ENCODE measurements around the gene DCP1A.

Gene DCP1A

DNA sequence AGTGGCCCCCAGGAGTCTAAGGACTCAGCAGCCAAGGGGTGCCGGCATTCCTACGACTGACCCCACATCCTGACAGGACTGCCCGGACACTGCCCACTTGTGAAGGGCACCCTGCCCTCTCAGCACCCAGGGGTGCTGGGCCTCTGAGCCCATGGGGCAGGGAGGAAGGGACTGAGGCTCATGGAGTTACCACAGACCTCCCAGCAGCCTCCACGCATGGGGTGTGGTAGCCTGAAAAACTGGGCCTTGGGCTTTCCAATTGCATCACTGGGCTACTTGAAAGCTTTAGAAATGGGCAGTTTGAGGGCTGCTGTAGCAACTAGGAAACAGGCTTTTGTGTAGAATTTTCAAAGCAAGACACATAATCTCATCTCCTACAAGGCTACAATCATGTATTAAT is 104.7 kb downstream of the DCP1A start:
- DNase-seq = no peak

DNA sequence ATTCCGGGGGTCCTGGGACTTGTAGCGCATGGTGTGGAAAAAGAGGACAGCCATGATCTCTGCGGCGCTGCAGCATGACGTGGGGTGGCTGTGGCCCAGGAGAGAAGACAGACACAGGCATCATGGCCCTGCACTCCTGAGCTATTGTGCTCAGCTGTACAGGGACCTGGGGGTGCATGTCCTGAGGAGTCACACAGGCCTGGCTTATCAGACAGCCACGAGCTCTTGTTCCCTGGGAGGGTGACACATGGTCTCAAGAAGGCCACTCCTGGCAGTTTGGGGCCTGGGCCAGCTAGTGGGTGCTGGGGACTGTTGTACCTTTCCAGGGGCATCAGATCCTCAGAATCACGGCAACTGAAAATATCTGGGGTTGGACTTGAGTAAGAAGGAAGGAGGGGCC is 105.2 kb downstream of the DCP1A start:
- DNase-seq = no peak

DNA sequence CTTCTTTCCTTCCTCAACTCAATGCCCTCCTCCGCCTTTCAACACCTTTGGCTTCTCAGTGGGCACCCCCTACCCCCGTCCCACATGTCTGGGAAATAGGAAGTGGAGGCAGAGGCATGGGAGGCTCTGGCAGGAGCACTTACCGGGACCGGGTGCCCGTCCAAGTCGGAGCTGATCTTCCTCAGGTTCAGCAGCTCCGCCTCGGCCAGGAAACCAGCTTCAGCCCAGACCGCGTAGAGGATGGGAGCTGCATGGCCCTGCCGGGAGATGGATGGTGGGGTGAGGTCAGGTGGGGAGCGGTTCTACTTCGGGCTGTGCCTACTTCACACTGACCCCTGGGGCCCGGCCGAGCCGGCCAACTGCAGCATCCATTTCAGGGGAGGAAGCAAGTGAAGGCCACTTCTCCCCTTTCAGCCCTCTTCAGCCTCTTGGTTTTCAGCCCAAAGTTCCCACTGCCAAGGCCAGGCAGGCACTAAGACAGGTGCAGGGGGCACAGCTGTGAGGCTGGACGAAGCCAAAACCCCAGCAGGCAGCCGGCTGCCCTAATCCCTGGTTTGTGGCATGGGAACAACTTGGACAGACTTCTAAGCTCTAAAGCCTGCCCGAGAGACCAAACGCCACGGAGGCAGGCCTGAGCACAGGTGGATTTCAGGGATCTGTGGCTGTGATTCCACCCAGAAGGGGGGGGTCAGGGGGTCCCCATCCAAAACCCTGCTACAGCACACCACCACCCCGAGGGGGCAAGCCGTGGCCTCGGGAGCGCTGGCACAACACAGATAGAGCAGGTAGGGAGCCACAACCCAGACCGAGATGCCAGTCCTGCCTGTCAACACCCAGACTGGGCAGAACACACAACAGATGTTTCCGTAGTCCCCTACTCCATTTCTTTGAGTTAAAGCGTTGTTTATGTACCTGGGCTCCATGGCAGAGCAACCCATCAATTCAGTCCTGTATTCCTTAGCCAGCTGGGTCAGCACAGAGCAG is 106.1 kb downstream of the DCP1A start:
- DNase-seq = no peak

DNA sequence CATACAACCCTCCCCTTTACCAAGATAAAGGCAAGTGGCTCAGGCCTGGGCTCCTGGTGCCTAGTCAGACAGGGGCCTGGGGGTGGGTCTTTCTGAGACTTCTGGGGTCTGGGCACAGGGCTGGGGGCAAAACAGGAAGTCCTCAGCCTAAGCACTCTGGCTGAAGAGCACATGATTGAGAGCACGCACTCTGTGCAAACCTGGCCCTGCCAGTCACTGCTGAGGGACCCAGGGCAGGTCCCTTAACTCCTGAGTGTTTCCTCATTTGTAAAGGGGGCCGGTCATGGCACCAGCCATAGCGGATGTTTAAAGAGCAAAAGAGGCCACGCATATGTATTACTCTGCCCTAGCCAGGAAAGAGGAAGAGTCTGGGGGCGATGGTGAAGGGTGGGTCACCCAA is 107.5 kb downstream of the DCP1A start:
- no peak for DNase-seq

DNA sequence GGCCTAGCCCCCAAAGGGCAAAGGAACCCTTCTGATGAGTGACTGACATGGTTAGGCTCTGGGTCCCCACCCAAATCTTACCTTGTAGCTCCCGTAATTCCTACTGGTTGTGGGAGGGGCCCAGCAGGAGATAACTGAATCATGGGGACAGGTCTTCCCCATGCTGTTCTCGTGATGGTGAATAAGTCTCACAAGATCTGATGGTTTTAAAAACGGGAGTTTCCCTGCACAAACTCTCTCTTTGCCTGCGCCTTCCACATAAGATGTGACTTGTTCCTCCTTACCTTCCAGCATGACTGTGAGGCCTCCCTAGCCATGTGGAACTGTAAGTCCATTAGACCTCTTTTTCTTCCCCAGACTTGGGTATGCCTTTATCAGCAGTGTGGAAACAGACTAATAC is 108.5 kb downstream of the DCP1A start:
- DNase-seq = no peak

DNA sequence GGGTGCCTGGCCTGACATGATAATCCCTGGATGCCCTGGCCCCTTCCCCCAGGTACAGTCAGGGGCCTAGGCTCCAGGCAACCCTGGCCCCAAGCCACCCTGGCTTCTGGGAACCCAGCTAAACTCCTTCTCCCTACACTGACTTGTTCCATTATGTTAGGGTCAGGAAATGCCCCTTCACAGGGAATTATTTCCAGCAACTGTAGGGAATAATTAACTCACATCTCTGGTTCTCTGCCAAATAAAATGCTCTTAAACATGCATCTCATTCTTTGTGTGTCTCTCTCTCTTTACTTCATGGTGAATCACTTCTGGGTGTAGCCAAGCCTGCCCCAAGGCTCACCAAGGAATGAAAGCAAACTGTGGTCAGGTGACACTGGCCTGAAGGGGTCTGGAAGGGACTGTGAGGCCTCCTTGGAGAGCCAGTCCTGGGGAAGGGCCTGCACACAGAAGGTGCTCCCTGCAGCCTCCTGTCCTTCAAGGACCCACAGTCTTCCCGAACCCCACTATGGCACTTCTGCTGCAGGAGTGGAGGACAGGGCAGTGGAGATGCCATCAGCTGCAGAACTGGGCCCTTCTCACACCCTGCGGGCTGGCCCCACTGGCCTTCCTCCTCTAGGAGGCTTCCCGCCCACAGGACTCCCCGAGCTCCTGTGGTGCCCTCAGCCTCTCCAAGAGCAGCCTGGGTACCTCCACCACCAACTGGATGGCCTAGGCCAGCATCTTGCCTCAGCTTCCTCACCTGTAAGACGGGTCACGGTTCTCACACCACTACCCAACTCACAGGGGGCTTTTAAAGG is 109.1 kb downstream of the DCP1A start:
- DNase-seq = no peak

DNA sequence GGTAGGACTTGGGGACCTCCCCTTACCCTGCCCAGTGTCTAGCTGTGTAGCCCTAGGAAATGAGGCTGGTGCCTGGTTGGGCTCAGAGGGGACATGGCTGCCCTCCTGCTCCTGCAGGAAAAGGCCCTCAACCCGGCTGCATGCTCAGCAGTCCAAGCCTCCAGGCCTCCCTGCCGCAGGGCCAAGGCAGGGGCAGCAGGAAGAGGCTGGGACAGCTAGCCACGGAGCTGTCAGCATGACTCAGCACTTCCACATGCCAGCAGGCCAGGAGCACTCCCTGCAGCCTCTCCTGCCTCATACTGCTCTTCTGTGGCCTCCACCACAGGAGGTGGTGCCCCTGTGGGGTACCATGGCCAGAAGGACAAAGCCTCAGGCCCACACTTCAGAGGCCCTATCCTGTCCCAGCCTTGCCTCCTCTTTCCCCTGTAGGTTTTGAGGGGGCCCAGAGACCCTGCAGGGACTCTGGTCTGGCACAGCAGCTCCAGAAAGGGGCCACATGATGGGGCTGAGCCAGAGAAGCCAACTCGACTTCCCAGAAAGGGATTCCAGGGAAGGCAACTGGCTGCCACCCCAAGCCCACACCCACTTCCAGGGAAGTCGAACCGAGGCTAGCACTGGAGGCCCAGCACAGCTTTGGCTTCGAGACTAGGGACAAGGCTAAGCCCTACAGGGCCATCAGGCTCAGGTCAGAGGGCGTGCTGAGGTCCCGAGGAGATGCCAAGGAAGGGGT is 111.1 kb downstream of the DCP1A start:
- DNase-seq = no peak

DNA sequence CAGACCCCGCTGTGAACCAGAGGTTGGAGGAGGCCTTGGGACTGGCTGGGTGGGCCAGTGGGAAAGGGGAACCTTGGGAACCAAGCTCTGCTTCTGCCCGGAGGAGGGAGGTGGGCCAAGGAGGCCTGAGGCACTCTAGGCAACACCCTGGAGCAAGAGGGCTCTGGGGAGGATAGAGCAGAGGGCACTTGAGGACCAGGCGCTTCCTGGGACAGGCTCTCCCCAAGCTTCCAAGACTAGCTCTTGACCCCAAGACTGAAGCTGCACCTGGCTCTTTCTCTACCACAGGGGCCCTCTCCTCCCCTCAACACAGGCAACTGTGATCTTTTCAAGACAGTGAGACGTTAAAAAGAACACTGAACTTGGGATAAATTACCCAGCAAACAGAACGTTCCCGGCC is 111.8 kb downstream of the DCP1A start:
- no peak for DNase-seq

DNA sequence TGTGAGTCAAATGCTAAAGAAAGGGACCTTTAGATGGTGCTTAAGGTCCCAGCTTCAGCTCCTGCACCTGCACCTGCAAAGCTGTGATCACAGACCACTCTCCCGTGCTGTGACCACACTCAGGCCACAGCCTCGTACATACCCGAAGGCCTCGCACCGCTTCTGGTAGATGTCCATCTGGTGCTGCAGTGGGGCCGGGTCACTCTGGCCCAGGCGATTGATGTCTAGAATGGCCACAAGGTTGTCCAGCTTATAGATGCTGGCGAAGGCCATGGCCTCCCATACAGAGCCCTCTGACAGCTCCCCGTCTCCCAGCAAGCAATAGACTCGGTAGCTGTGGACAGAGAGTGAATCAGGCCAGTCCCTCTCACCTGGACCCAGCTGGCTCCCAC is 112.5 kb downstream of the DCP1A start:
- no peak for DNase-seq

DNA sequence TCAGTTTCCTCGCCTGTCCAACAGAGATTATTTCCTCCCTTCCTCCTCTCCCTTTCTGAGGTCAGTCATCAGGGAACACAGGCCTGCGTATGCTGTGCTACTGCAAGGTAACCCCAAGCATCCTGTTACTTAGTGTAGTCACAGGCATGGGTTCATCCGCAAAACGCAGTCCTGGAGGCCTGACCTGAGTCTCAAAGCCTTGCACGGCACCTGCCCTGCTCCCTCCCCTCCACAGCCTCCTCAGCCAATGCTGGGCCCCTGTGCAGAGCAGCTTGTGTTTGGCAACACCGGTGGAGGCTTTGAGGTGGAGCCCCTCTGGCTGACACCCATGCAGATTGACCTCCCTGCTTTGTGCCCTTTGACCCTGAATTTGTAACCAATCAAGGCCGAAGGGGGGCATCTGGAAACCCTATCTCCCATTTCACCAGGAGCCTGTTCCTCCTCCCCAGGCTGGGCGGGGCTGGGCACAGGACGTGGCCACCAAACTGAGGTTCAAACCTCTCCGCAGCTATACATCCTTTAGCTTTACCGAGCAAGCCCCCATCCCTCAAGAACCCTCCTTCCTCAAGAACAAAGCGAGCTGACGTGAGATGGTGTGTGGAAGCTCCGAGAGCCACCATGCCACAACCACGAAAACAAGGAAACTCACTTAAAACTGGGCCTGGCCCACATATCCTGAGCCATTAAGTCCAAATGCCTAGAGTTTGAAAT is 113.1 kb downstream of the DCP1A start:
- DNase-seq = no peak
